Neural progenitor cell (in vitro differentiated cells): ENCODE measurements around the gene TCHHL1. TPM values are rescaled to one million over a fixed set of nuclear protein-coding genes. Genes with fewer than 3 reads are reported as not detected.
A peak's percentile ranks its signal among the peaks of the same experiment; 100 is the strongest.

Experiments
- DNase-seq: peaks from one replicate; pipeline ENCODE4 v3.0.0-alpha.2; 2016; ENCODE audit warnings: low spot score
- H2AFZ ChIP-seq: fragments of 200-600 bp; sonication (generic); replicated peaks from 2 replicates; pipeline ENCODE4 v1.6.1; 2016; ENCODE audit warnings: antibody characterized with exemption
- H3F3A ChIP-seq: fragments of 200-600 bp; sonication (generic); 2 replicates; pipeline ENCODE4 v1.6.1; 2016; ENCODE audit warnings: antibody characterized with exemption, low read depth
- H3K27ac ChIP-seq: fragments of 200-600 bp; sonication (generic); 2 replicates; pipeline ENCODE4 v1.5.1; 2016; ENCODE audit warnings: mild to moderate bottlenecking
- H3K27me3 ChIP-seq: fragments of 200-600 bp; sonication (generic); 2 replicates; pipeline ENCODE4 v1.6.1; 2016; ENCODE audit warnings: mild to moderate bottlenecking, moderate library complexity
- H3K36me3 ChIP-seq: fragments of 200-600 bp; sonication (generic); 2 replicates; pipeline ENCODE4 v1.5.1; 2016
- H3K4me1 ChIP-seq: fragments of 200-600 bp; sonication (generic); 2 replicates; pipeline ENCODE4 v1.6.1; 2016; ENCODE audit warnings: mixed run types
- H3K4me2 ChIP-seq: fragments of 200-600 bp; sonication (generic); 2 replicates; pipeline ENCODE4 v1.6.1; 2016
- H3K4me3 ChIP-seq: fragments of 200-600 bp; sonication (generic); 2 replicates; pipeline ENCODE4 v1.5.1; 2016
- H3K79me2 ChIP-seq: fragments of 200-600 bp; sonication (generic); 2 replicates; pipeline ENCODE4 v1.6.1; 2016; ENCODE audit warnings: low read depth
- H3K9ac ChIP-seq: fragments of 200-600 bp; sonication (generic); 2 replicates; pipeline ENCODE4 v1.6.1; 2016
- H3K9me3 ChIP-seq: fragments of 200-600 bp; sonication (generic); 2 replicates; pipeline ENCODE4 v1.5.1; 2016; ENCODE audit warnings: low read depth
- H4K20me1 ChIP-seq: fragments of 200-600 bp; sonication (generic); 2 replicates; pipeline ENCODE4 v1.6.1; 2016; ENCODE audit warnings: low read depth
- H3K27ac Mint-ChIP-seq: 3 replicates; pipeline ENCODE4 v1.8.0; 2021; ENCODE audit warnings: mixed read lengths
- H3K27me3 Mint-ChIP-seq: 2 replicates; pipeline ENCODE4 v1.8.0; 2022; ENCODE audit warnings: low read depth, mild to moderate bottlenecking, inconsistent platforms, moderate library complexity, mixed read lengths; ENCODE audit not compliant: insufficient read depth
- H3K36me3 Mint-ChIP-seq: 3 replicates; pipeline ENCODE4 v1.8.0; 2021; ENCODE audit warnings: mixed read lengths
- H3K4me1 Mint-ChIP-seq: 3 replicates; pipeline ENCODE4 v1.8.0; 2021; ENCODE audit warnings: mixed read lengths
- H3K4me3 Mint-ChIP-seq: 3 replicates; pipeline ENCODE4 v1.8.0; 2021; ENCODE audit warnings: mild to moderate bottlenecking, moderate library complexity, mixed read lengths
- H3K9me3 Mint-ChIP-seq: 3 replicates; pipeline ENCODE4 v1.8.0; 2020; ENCODE audit warnings: mixed read lengths
- EZH2 ChIP-seq: fragments of 200-600 bp; sonication (generic); IDR thresholded peaks from 2 replicates; pipeline ENCODE4 v1.6.1; 2017; ENCODE audit warnings: antibody characterized with exemption, mild to moderate bottlenecking, moderate library complexity
- EZH2phosphoT487 ChIP-seq: fragments of 200-600 bp; sonication (generic); IDR thresholded peaks from 2 replicates; pipeline ENCODE4 v1.6.1; 2017; ENCODE audit warnings: antibody characterized with exemption
- small RNA-seq: library from RNA; depleted of rRNA; stranded (forward); fragments of <200 nt; gene quantifications from one replicate; pipeline ENCODE3, GENCODE V24; 2015
- total RNA-seq: library from RNA; depleted of rRNA; stranded (reverse); fragments of >200 nt; gene quantifications from 2 replicates; pipeline ENCODE4 v1.2.3, GENCODE V29; 2015; ENCODE audit warnings: low replicate concordance
- TF ChIP-seq, protein P1 (sequence below): fragments of 200-600 bp; sonication (generic); IDR thresholded peaks from 2 replicates; pipeline ENCODE4 v1.5.1; 2017; ENCODE audit warnings: antibody characterized with exemption, mild to moderate bottlenecking

Gene TCHHL1
- total RNA-seq, 1 donor from 2014 or later, result not detected

GRCh38 chr1:152035539-152036266, 53.2 kb downstream of the TCHHL1 start:
- H3K9me3 Mint-ChIP-seq, result no peaks in the 10 kb centered on the region
- Histone ChIP-seq H3K36me3 (no peaks in the 10 kb centered on the region), H3K4me2 (peak overlapping the region; percentile 82), H3K9ac (no peak overlapping the region), H2AFZ (peak overlapping the region; percentile 27), H3K9me3 (no peaks in the 10 kb centered on the region), H3K4me1 (peaks cover 14% of the 10 kb centered on the region), H3K27ac (no peak overlapping the region), H3K4me3 (peak overlapping the region; percentile 45), H3K79me2 (no peaks in the 10 kb centered on the region), H3F3A (peaks cover 14% of the 10 kb centered on the region), H3K27me3 (peaks cover 40% of the 10 kb centered on the region), H4K20me1 (no peaks in the 10 kb centered on the region)
- H3K4me3 Mint-ChIP-seq, result peak overlapping the region; percentile 84
- peaks cover 22% of the 10 kb centered on the region for H3K27me3 Mint-ChIP-seq
- DNase-seq, result no peak
- peak; percentile 61 for TF ChIP-seq EZH2
- TF ChIP-seq EZH2phosphoT487, result no peak
- peaks cover 24% of the 10 kb centered on the region for H3K4me1 Mint-ChIP-seq
- H3K27ac Mint-ChIP-seq, result no peak overlapping the region
- H3K36me3 Mint-ChIP-seq, result no peaks in the 10 kb centered on the region

- no peak overlapping the region for H3K27ac Mint-ChIP-seq
- H3K27ac ChIP-seq, result no peak overlapping the region
- peaks cover 24% of the 10 kb centered on the region for H3K4me1 Mint-ChIP-seq
- H3K4me1 ChIP-seq, result peaks cover 14% of the 10 kb centered on the region
- no peaks in the 10 kb centered on the region for H3K36me3 Mint-ChIP-seq
- peak; percentile 70 for DNase-seq
- no peaks in the 10 kb centered on the region for H4K20me1 ChIP-seq
- peaks cover 38% of the 10 kb centered on the region for H3K27me3 ChIP-seq
- no peaks in the 10 kb centered on the region for H3K9me3 Mint-ChIP-seq
- peak overlapping the region; percentile 84 for H3K4me3 Mint-ChIP-seq
- no peak overlapping the region for H3K9ac ChIP-seq
- H3F3A ChIP-seq, result peaks cover 14% of the 10 kb centered on the region
- peaks cover 22% of the 10 kb centered on the region for H3K27me3 Mint-ChIP-seq
- H3K4me3 ChIP-seq, result no peak overlapping the region
- H2AFZ ChIP-seq, result peak overlapping the region; percentile 27
- no peaks in the 10 kb centered on the region for H3K36me3 ChIP-seq
- TF ChIP-seq EZH2phosphoT487, result no peak
- TF ChIP-seq, protein P1, sequence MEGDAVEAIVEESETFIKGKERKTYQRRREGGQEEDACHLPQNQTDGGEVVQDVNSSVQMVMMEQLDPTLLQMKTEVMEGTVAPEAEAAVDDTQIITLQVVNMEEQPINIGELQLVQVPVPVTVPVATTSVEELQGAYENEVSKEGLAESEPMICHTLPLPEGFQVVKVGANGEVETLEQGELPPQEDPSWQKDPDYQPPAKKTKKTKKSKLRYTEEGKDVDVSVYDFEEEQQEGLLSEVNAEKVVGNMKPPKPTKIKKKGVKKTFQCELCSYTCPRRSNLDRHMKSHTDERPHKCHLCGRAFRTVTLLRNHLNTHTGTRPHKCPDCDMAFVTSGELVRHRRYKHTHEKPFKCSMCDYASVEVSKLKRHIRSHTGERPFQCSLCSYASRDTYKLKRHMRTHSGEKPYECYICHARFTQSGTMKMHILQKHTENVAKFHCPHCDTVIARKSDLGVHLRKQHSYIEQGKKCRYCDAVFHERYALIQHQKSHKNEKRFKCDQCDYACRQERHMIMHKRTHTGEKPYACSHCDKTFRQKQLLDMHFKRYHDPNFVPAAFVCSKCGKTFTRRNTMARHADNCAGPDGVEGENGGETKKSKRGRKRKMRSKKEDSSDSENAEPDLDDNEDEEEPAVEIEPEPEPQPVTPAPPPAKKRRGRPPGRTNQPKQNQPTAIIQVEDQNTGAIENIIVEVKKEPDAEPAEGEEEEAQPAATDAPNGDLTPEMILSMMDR, result peak; percentile 78
- no peak for TF ChIP-seq EZH2
- no peaks in the 10 kb centered on the region for H3K79me2 ChIP-seq
- peak overlapping the region; percentile 82 for H3K4me2 ChIP-seq
- H3K9me3 ChIP-seq, result no peaks in the 10 kb centered on the region
Measured at GRCh38 chr1:152034654-152035538, 54.0 kb downstream of the TCHHL1 start.

DNA sequence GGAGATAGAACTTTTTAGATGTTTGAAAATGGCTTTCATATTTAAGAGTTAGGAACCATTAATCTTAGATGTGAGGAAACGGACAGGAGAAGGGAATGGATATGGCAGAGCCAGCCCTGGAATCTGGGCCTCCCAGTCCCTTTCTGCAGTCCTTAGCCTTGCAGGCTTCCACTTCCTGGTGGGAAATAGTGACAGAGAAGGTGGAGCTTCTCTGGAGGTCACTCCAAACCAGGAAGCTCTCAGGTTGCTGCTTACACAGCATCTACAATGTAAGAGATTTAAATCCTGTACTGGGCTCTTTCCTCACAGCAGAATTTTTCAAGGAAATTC, 54.6 kb downstream of the TCHHL1 start:
- no peaks in the 10 kb centered on the region for H3K79me2 ChIP-seq
- H3K9me3 Mint-ChIP-seq, result no peaks in the 10 kb centered on the region
- TF ChIP-seq EZH2phosphoT487, result no peak
- TF ChIP-seq, protein P1, result no peak
- no peak for TF ChIP-seq EZH2
- no peak overlapping the region for H3K4me3 Mint-ChIP-seq
- peaks cover 14% of the 10 kb centered on the region for H3K4me1 ChIP-seq
- H3K27ac ChIP-seq, result no peak overlapping the region
- H3K4me3 ChIP-seq, result no peak overlapping the region
- no peak overlapping the region for H2AFZ ChIP-seq
- no peaks in the 10 kb centered on the region for H3K9me3 ChIP-seq
- H3K27ac Mint-ChIP-seq, result no peak overlapping the region
- peaks cover 24% of the 10 kb centered on the region for H3K4me1 Mint-ChIP-seq
- DNase-seq, result no peak
- H3K4me2 ChIP-seq, result no peak overlapping the region
- H3K36me3 ChIP-seq, result no peaks in the 10 kb centered on the region
- H3K36me3 Mint-ChIP-seq, result no peaks in the 10 kb centered on the region
- H3F3A ChIP-seq, result peaks cover 14% of the 10 kb centered on the region
- peaks cover 20% of the 10 kb centered on the region for H3K27me3 Mint-ChIP-seq
- H3K27me3 ChIP-seq, result peaks cover 38% of the 10 kb centered on the region
- H3K9ac ChIP-seq, result no peak overlapping the region
- H4K20me1 ChIP-seq, result no peaks in the 10 kb centered on the region

Small RNA genes within 50 kb of the gene (small RNA-seq; reads per million reads assigned to genes)
- gene SPTLC1P4, result not detected

Other genes with a start within 250 kb of the TCHHL1 start
- 0.12 TPM in 1 of 2 replicates, not detected in the other for gene C2CD4D, start 249.2 kb downstream of the TCHHL1 start, total RNA-seq
- not detected in 2 replicates for gene THEM5, start 235.4 kb downstream of the TCHHL1 start, total RNA-seq
- 12.4 and 14.1 TPM in 2 replicates for gene THEM4, start 179.6 kb downstream of the TCHHL1 start, total RNA-seq
- 0.54 and 1.1 TPM in 2 replicates for gene S100A10, start 95.2 kb downstream of the TCHHL1 start, total RNA-seq
- gene S100A11, start 52.1 kb downstream of the TCHHL1 start, total RNA-seq, result 4.4 and 5.4 TPM in 2 replicates
- 0.03 and 0.07 TPM in 2 replicates for gene TCHH, start 26.4 kb upstream of the TCHHL1 start, total RNA-seq
- gene RPTN, start 70.2 kb upstream of the TCHHL1 start, total RNA-seq, result not detected in 2 replicates
- not detected in 2 replicates for gene HRNR, start 135.1 kb upstream of the TCHHL1 start, total RNA-seq
- not detected in 2 replicates for gene FLG, start 236.2 kb upstream of the TCHHL1 start, total RNA-seq